ENCODE results near the gene ALPK1.

ALPK1 gene

GRCh38 chr4:112315446-112315845 lies 18.3 kb downstream of the ALPK1 start:
- Histone ChIP-seq H3K27ac (replicated peaks; ENCODE audit: low read length) (no peak overlapping the region), H3K9me3 (replicated peaks in 1 of 2; ENCODE audit: control insufficient read depth in 2 of 2, insufficient read depth in 1 of 2, low read depth in 1 of 2, low read length in 2 of 2) (no peaks in the 10 kb centered on the region), H2AK5ac (ENCODE audit: low read depth, low read length) (no peak overlapping the region), H2BK5ac (ENCODE audit: low read length) (no peak overlapping the region), H3K79me1 (ENCODE audit: low read depth, low read length) (no peaks in the 10 kb centered on the region), H3K14ac (ENCODE audit: low read length) (no peak overlapping the region), H2BK120ac (ENCODE audit: low read depth, low read length) (no peak overlapping the region), H3K4me3 (ENCODE audit: low read length in 2 of 2) (no peak overlapping the region), H3K36me3 (replicated peaks in 1 of 2; ENCODE audit: control insufficient read depth in 2 of 2, insufficient read depth in 2 of 2, low read length in 2 of 2) (no peaks in the 10 kb centered on the region), H3K23ac (ENCODE audit: low read depth, low read length, poor library complexity) (no peak overlapping the region), H2BK12ac (ENCODE audit: low read length) (no peak overlapping the region), H4K91ac (ENCODE audit: low read depth, low read length, poor library complexity) (no peak overlapping the region), H2AFZ (ENCODE audit: low read length) (no peak overlapping the region), H4K8ac (ENCODE audit: low read depth, low read length) (no peak overlapping the region), H3K4me1 (ENCODE audit: control insufficient read depth in 2 of 2, insufficient read depth in 1 of 2, low read depth in 1 of 2, low read length in 2 of 2) (peaks cover 0 to 4% of the 10 kb centered on the region in 2 donors), H3K18ac (ENCODE audit: low read length) (no peak overlapping the region), H2BK15ac (ENCODE audit: low read length) (no peak overlapping the region), H3K9ac (ENCODE audit: low read depth, low read length, poor library complexity) (no peak overlapping the region), H3K27me3 (ENCODE audit: control insufficient read depth in 3 of 3, insufficient read depth in 3 of 3, low read depth in 1 of 3, low read length in 3 of 3) (no peaks in the 10 kb centered on the region), H3K4me2 (ENCODE audit: insufficient read depth, low read length, poor library complexity, severe bottlenecking) (no peak overlapping the region), H3K4ac (ENCODE audit: low read length) (no peak overlapping the region)
- no peak for DNase-seq (ENCODE audit: low spot score)
- WGBS, 2 donors (ENCODE audit: extremely low coverage in 2 of 2, insufficient read length in 2 of 2, insufficient replicate concordance in 1 of 2): no CpG with 5 or more reads among the region's 3 CpGs

- no peaks in the 10 kb centered on the region for H3K79me1 ChIP-seq (ENCODE audit: low read depth, low read length)
- H3K9me3 ChIP-seq (replicated peaks in 1 of 2; ENCODE audit: control insufficient read depth in 2 of 2, insufficient read depth in 1 of 2, low read depth in 1 of 2, low read length in 2 of 2): no peaks in the 10 kb centered on the region
- no peak overlapping the region for H3K18ac ChIP-seq (ENCODE audit: low read length)
- H2BK5ac ChIP-seq (ENCODE audit: low read length): no peak overlapping the region
- no peak overlapping the region for H4K91ac ChIP-seq (ENCODE audit: low read depth, low read length, poor library complexity)
- H3K4ac ChIP-seq (ENCODE audit: low read length): no peak overlapping the region
- H2AFZ ChIP-seq (ENCODE audit: low read length): no peak overlapping the region
- H3K23ac ChIP-seq (ENCODE audit: low read depth, low read length, poor library complexity): no peak overlapping the region
- H3K4me2 ChIP-seq (ENCODE audit: insufficient read depth, low read length, poor library complexity, severe bottlenecking): no peak overlapping the region
- no peak overlapping the region for H3K14ac ChIP-seq (ENCODE audit: low read length)
- WGBS, 2 donors (ENCODE audit: extremely low coverage in 2 of 2, insufficient read length in 2 of 2, insufficient replicate concordance in 1 of 2): no CpG with 5 or more reads among the region's 2 CpGs
- H2BK12ac ChIP-seq (ENCODE audit: low read length): no peak overlapping the region
- H3K4me3 ChIP-seq (ENCODE audit: low read length in 2 of 2): no peak overlapping the region
- H2AK5ac ChIP-seq (ENCODE audit: low read depth, low read length): no peak overlapping the region
- no peak overlapping the region for H4K8ac ChIP-seq (ENCODE audit: low read depth, low read length)
- no peak overlapping the region for H3K9ac ChIP-seq (ENCODE audit: low read depth, low read length, poor library complexity)
- no peaks in the 10 kb centered on the region for H3K27me3 ChIP-seq (ENCODE audit: control insufficient read depth in 3 of 3, insufficient read depth in 3 of 3, low read depth in 1 of 3, low read length in 3 of 3)
- no peak overlapping the region for H2BK15ac ChIP-seq (ENCODE audit: low read length)
- no peak overlapping the region for H3K27ac ChIP-seq (replicated peaks; ENCODE audit: low read length)
- no peaks in the 10 kb centered on the region for H3K36me3 ChIP-seq (replicated peaks in 1 of 2; ENCODE audit: control insufficient read depth in 2 of 2, insufficient read depth in 2 of 2, low read length in 2 of 2)
- H2BK120ac ChIP-seq (ENCODE audit: low read depth, low read length): no peak overlapping the region
- H3K4me1 ChIP-seq (ENCODE audit: control insufficient read depth in 2 of 2, insufficient read depth in 1 of 2, low read depth in 1 of 2, low read length in 2 of 2): peaks cover 0 to 4% of the 10 kb centered on the region in 2 donors
- DNase-seq (ENCODE audit: low spot score): no peak
These were observed 19.2 kb downstream of the ALPK1 start for GRCh38 chr4:112316360-112316759.

GRCh38 chr4:112318239-112319142 lies 21.3 kb downstream of the ALPK1 start:
- Histone ChIP-seq H4K8ac (ENCODE audit: low read depth, low read length) (no peak overlapping the region), H2AFZ (ENCODE audit: low read length) (no peak overlapping the region), H3K36me3 (replicated peaks in 1 of 2; ENCODE audit: control insufficient read depth in 2 of 2, insufficient read depth in 2 of 2, low read length in 2 of 2) (no peaks in the 10 kb centered on the region), H2AK5ac (ENCODE audit: low read depth, low read length) (no peak overlapping the region), H3K4me1 (ENCODE audit: control insufficient read depth in 2 of 2, insufficient read depth in 1 of 2, low read depth in 1 of 2, low read length in 2 of 2) (peaks cover 0 to 1% of the 10 kb centered on the region in 2 donors), H2BK15ac (ENCODE audit: low read length) (no peak overlapping the region), H3K27me3 (ENCODE audit: control insufficient read depth in 3 of 3, insufficient read depth in 3 of 3, low read depth in 1 of 3, low read length in 3 of 3) (no peaks in the 10 kb centered on the region), H3K9ac (ENCODE audit: low read depth, low read length, poor library complexity) (no peak overlapping the region), H3K4me2 (ENCODE audit: insufficient read depth, low read length, poor library complexity, severe bottlenecking) (no peak overlapping the region), H3K9me3 (replicated peaks in 1 of 2; ENCODE audit: control insufficient read depth in 2 of 2, insufficient read depth in 1 of 2, low read depth in 1 of 2, low read length in 2 of 2) (no peaks in the 10 kb centered on the region), H2BK5ac (ENCODE audit: low read length) (no peak overlapping the region), H3K14ac (ENCODE audit: low read length) (no peak overlapping the region), H2BK120ac (ENCODE audit: low read depth, low read length) (no peak overlapping the region), H2BK12ac (ENCODE audit: low read length) (no peak overlapping the region), H4K91ac (ENCODE audit: low read depth, low read length, poor library complexity) (no peak overlapping the region), H3K4ac (ENCODE audit: low read length) (no peak overlapping the region), H3K79me1 (ENCODE audit: low read depth, low read length) (no peaks in the 10 kb centered on the region), H3K4me3 (ENCODE audit: low read length in 2 of 2) (no peak overlapping the region), H3K23ac (ENCODE audit: low read depth, low read length, poor library complexity) (no peak overlapping the region), H3K18ac (ENCODE audit: low read length) (no peak overlapping the region), H3K27ac (replicated peaks; ENCODE audit: low read length) (no peak overlapping the region)
- WGBS, 2 donors (ENCODE audit: extremely low coverage in 2 of 2, insufficient read length in 2 of 2, insufficient replicate concordance in 1 of 2): no CpG with 5 or more reads among the region's 5 CpGs
- no peak for DNase-seq (ENCODE audit: low spot score)

- H2AK5ac ChIP-seq (ENCODE audit: low read depth, low read length): no peak overlapping the region
- no peak overlapping the region for H2BK15ac ChIP-seq (ENCODE audit: low read length)
- H3K18ac ChIP-seq (ENCODE audit: low read length): no peak overlapping the region
- H3K27me3 ChIP-seq (ENCODE audit: control insufficient read depth in 3 of 3, insufficient read depth in 3 of 3, low read depth in 1 of 3, low read length in 3 of 3): peaks cover 0 to 5% (median 3%) of the 10 kb centered on the region in 3 experiments
- no peak overlapping the region for H3K4me2 ChIP-seq (ENCODE audit: insufficient read depth, low read length, poor library complexity, severe bottlenecking)
- H3K27ac ChIP-seq (replicated peaks; ENCODE audit: low read length): no peak overlapping the region
- no peak overlapping the region for H2BK12ac ChIP-seq (ENCODE audit: low read length)
- no peak overlapping the region for H2BK5ac ChIP-seq (ENCODE audit: low read length)
- peak; percentile 64 for DNase-seq (ENCODE audit: low spot score)
- no CpG with 5 or more reads among the region's 4 CpGs for WGBS, 2 donors (ENCODE audit: extremely low coverage in 2 of 2, insufficient read length in 2 of 2, insufficient replicate concordance in 1 of 2)
- H3K14ac ChIP-seq (ENCODE audit: low read length): no peak overlapping the region
- no peak overlapping the region for H4K91ac ChIP-seq (ENCODE audit: low read depth, low read length, poor library complexity)
- H2AFZ ChIP-seq (ENCODE audit: low read length): no peak overlapping the region
- no peaks in the 10 kb centered on the region for H3K9me3 ChIP-seq (replicated peaks in 1 of 2; ENCODE audit: control insufficient read depth in 2 of 2, insufficient read depth in 1 of 2, low read depth in 1 of 2, low read length in 2 of 2)
- H3K4me3 ChIP-seq (ENCODE audit: low read length in 2 of 2): no peak overlapping the region
- H2BK120ac ChIP-seq (ENCODE audit: low read depth, low read length): no peak overlapping the region
- no peaks in the 10 kb centered on the region for H3K79me1 ChIP-seq (ENCODE audit: low read depth, low read length)
- H4K8ac ChIP-seq (ENCODE audit: low read depth, low read length): no peak overlapping the region
- H3K9ac ChIP-seq (ENCODE audit: low read depth, low read length, poor library complexity): no peak overlapping the region
- H3K23ac ChIP-seq (ENCODE audit: low read depth, low read length, poor library complexity): no peak overlapping the region
- no peaks in the 10 kb centered on the region for H3K36me3 ChIP-seq (replicated peaks in 1 of 2; ENCODE audit: control insufficient read depth in 2 of 2, insufficient read depth in 2 of 2, low read length in 2 of 2)
- no peak overlapping the region for H3K4ac ChIP-seq (ENCODE audit: low read length)
- peaks cover 0 to 1% of the 10 kb centered on the region in 2 donors for H3K4me1 ChIP-seq (ENCODE audit: control insufficient read depth in 2 of 2, insufficient read depth in 1 of 2, low read depth in 1 of 2, low read length in 2 of 2)
These were observed 24.9 kb downstream of the ALPK1 start for GRCh38 chr4:112321776-112322684.
